Activated CD8-positive, alpha-beta T cell treated with anti-CD3 and anti-CD28 coated beads, Interleukin-2, amount 10 ng/mL, durations not matched to agents 7 days and 5 days (primary cell): ENCODE data around the gene CCNY. TPM values are rescaled to one million over a fixed set of nuclear protein-coding genes. Genes with fewer than 3 reads are reported as not detected.

Source experiments
- ATAC-seq: fragments of 150-1000 bp; cut with Tn5 transposase; one replicate; pipeline ENCODE4 v1.10.0; 2021; ENCODE audit warnings: moderate library complexity
- CTCF ChIA-PET: fragments of 350-600 bp; sonication (Branson Sonifier 250); formaldehyde crosslinking; loops from one replicate; lab custom pipeline; 2021; ENCODE audit warnings: antibody characterized with exemption; lab: Charles Lee
- POLR2A ChIA-PET: fragments of 350-600 bp; sonication (Branson Sonifier 250); formaldehyde crosslinking; loops from one replicate; lab custom pipeline; 2021; ENCODE audit warnings: antibody characterized with exemption; lab: Charles Lee
- DNase-seq: peaks from one replicate; pipeline ENCODE4 v3.0.0-alpha.2; 2020
- H3K27ac Mint-ChIP-seq: one replicate; pipeline ENCODE4 v1.8.0; 2021; ENCODE audit warnings: mild to moderate bottlenecking, mixed read lengths
- H3K27me3 Mint-ChIP-seq: one replicate; pipeline ENCODE4 v1.8.0; 2021; ENCODE audit warnings: low read depth, mixed read lengths
- H3K36me3 Mint-ChIP-seq: one replicate; pipeline ENCODE4 v1.8.0; 2021; ENCODE audit warnings: low read depth, mixed read lengths
- H3K4me1 Mint-ChIP-seq: one replicate; pipeline ENCODE4 v1.8.0; 2021; ENCODE audit warnings: low read depth, mixed read lengths
- H3K4me3 Mint-ChIP-seq: one replicate; pipeline ENCODE4 v1.8.0; 2021; ENCODE audit warnings: mild to moderate bottlenecking, mixed read lengths
- H3K9me3 Mint-ChIP-seq: one replicate; pipeline ENCODE4 v1.8.0; 2022; ENCODE audit warnings: mixed read lengths; ENCODE audit not compliant: insufficient read depth
- total RNA-seq, 2 experiments: library from RNA; stranded (reverse); gene quantifications; one replicate each; pipeline ENCODE4 v1.2.3, GENCODE V29; 2021

Gene CCNY
- total RNA-seq, 2 experiments from 2014 or later: 55.6 to 64.1 TPM

- DNase-seq (no peak), ATAC-seq (no peak)
- no peaks in the 10 kb centered on the region for H3K27me3 Mint-ChIP-seq
- no peaks in the 10 kb centered on the region for H3K4me1 Mint-ChIP-seq
- CTCF ChIA-PET: interaction anchor here (1.0 to 3.4 kb wide), 2 partner anchors 9 to 19 kb away, joined by 3 to 18 read pairs; no protein-coding TSS in a partner anchor
- POLR2A ChIA-PET: no interaction called here
- no peak overlapping the region for H3K4me3 Mint-ChIP-seq
- peaks cover 8% of the 10 kb centered on the region for H3K36me3 Mint-ChIP-seq
- H3K9me3 Mint-ChIP-seq: no peaks in the 10 kb centered on the region
- no peak overlapping the region for H3K27ac Mint-ChIP-seq
Observed at GRCh38 chr10:35554461-35555056, 218.2 kb downstream of the CCNY start.

- no peak overlapping the region for H3K27ac Mint-ChIP-seq
- CTCF ChIA-PET: no interaction called here
- DNase-seq (no peak), ATAC-seq (no peak)
- no peaks in the 10 kb centered on the region for H3K27me3 Mint-ChIP-seq
- POLR2A ChIA-PET: no interaction called here
- no peaks in the 10 kb centered on the region for H3K4me1 Mint-ChIP-seq
- no peak overlapping the region for H3K4me3 Mint-ChIP-seq
- no peaks in the 10 kb centered on the region for H3K9me3 Mint-ChIP-seq
- peaks cover 4% of the 10 kb centered on the region for H3K36me3 Mint-ChIP-seq
Observed at GRCh38 chr10:35555962-35556930, 219.9 kb downstream of the CCNY start.

- H3K27me3 Mint-ChIP-seq: no peaks in the 10 kb centered on the region
- H3K4me1 Mint-ChIP-seq: peaks cover 2% of the 10 kb centered on the region
- no peak overlapping the region for H3K4me3 Mint-ChIP-seq
- ChIA-PET CTCF (no interaction called here), POLR2A (no interaction called here)
- no peaks in the 10 kb centered on the region for H3K9me3 Mint-ChIP-seq
- ATAC-seq (no peak), DNase-seq (no peak)
- H3K27ac Mint-ChIP-seq: no peak overlapping the region
- no peaks in the 10 kb centered on the region for H3K36me3 Mint-ChIP-seq
Observed at GRCh38 chr10:35558276-35558675, 222.0 kb downstream of the CCNY start.

GRCh38 chr10:35559416-35559815 lies 223.1 kb downstream of the CCNY start:
- H3K4me1 Mint-ChIP-seq: peaks cover 8% of the 10 kb centered on the region
- no peak overlapping the region for H3K4me3 Mint-ChIP-seq
- ATAC-seq (no peak), DNase-seq (no peak)
- H3K36me3 Mint-ChIP-seq: peaks cover 2% of the 10 kb centered on the region
- no peaks in the 10 kb centered on the region for H3K27me3 Mint-ChIP-seq
- CTCF ChIA-PET: no interaction called here
- H3K9me3 Mint-ChIP-seq: no peaks in the 10 kb centered on the region
- POLR2A ChIA-PET: no interaction called here
- no peak overlapping the region for H3K27ac Mint-ChIP-seq

GRCh38 chr10:35561715-35562114 lies 225.4 kb downstream of the CCNY start:
- DNase-seq (no peak), ATAC-seq (no peak)
- H3K27ac Mint-ChIP-seq: no peak overlapping the region
- no peaks in the 10 kb centered on the region for H3K9me3 Mint-ChIP-seq
- peaks cover 14% of the 10 kb centered on the region for H3K4me1 Mint-ChIP-seq
- no peaks in the 10 kb centered on the region for H3K27me3 Mint-ChIP-seq
- peaks cover 9% of the 10 kb centered on the region for H3K36me3 Mint-ChIP-seq
- no peak overlapping the region for H3K4me3 Mint-ChIP-seq
- ChIA-PET CTCF (interaction anchor here (0.7 to 1.4 kb wide), 3 partner anchors 9 to 29 kb away, joined by 3 to 4 read pairs (median 3); no protein-coding TSS in a partner anchor), POLR2A (no interaction called here)

- Mint-ChIP-seq H3K4me3 (no peak overlapping the region), H3K36me3 (peaks cover 9% of the 10 kb centered on the region), H3K4me1 (peaks cover 14% of the 10 kb centered on the region), H3K27ac (no peak overlapping the region), H3K27me3 (no peaks in the 10 kb centered on the region), H3K9me3 (no peaks in the 10 kb centered on the region)
- DNase-seq (no peak), ATAC-seq (no peak)
- CTCF ChIA-PET: interaction anchor here (0.7 to 2.2 kb wide), 20 partner anchors 9 to 443 kb away, joined by 3 to 18 read pairs (median 4); no protein-coding TSS in a partner anchor
- POLR2A ChIA-PET: no interaction called here
Observed at GRCh38 chr10:35562427-35562826, 226.1 kb downstream of the CCNY start.

GRCh38 chr10:35563261-35563891 lies 227.1 kb downstream of the CCNY start:
- no peak overlapping the region for H3K4me3 Mint-ChIP-seq
- H3K36me3 Mint-ChIP-seq: peaks cover 9% of the 10 kb centered on the region
- ChIA-PET CTCF (interaction anchor here (0.7 to 2.2 kb wide), 27 partner anchors 10 to 444 kb away, joined by 3 to 18 read pairs (median 4); no protein-coding TSS in a partner anchor), POLR2A (no interaction called here)
- no peaks in the 10 kb centered on the region for H3K27me3 Mint-ChIP-seq
- H3K9me3 Mint-ChIP-seq: no peaks in the 10 kb centered on the region
- no peak overlapping the region for H3K27ac Mint-ChIP-seq
- H3K4me1 Mint-ChIP-seq: peaks cover 14% of the 10 kb centered on the region
- ATAC-seq (peak; percentile 65), DNase-seq (peak; percentile 56)

GRCh38 chr10:35564341-35564968 lies 228.1 kb downstream of the CCNY start:
- POLR2A ChIA-PET: interaction anchor here (0.6 kb wide), 1 partner anchor 447 kb away, joined by 3 read pairs; no protein-coding TSS in a partner anchor
- peak overlapping the region; percentile 78 for H3K27ac Mint-ChIP-seq

GRCh38 chr10:35565602-35566081 lies 229.3 kb downstream of the CCNY start:
- DNase-seq (no peak), ATAC-seq (no peak)
- H3K27ac Mint-ChIP-seq: peak overlapping the region; percentile 9
- peaks cover 20% of the 10 kb centered on the region for H3K36me3 Mint-ChIP-seq
- H3K27me3 Mint-ChIP-seq: no peaks in the 10 kb centered on the region
- POLR2A ChIA-PET: no interaction called here
- H3K9me3 Mint-ChIP-seq: no peaks in the 10 kb centered on the region
- CTCF ChIA-PET: interaction anchor here (0.8 kb wide), 1 partner anchor 10 kb away, joined by 3 read pairs; no protein-coding TSS in a partner anchor
- H3K4me3 Mint-ChIP-seq: no peak overlapping the region
- peaks cover 14% of the 10 kb centered on the region for H3K4me1 Mint-ChIP-seq

More at GRCh38 chr10:35564341-35564968, 228.1 kb downstream of the CCNY start:
- ATAC-seq (peak; percentile 35), DNase-seq (peak; percentile 31)
- H3K36me3 Mint-ChIP-seq: peaks cover 15% of the 10 kb centered on the region
- no peak overlapping the region for H3K4me3 Mint-ChIP-seq
- no peaks in the 10 kb centered on the region for H3K27me3 Mint-ChIP-seq
- CTCF ChIA-PET: interaction anchor here (0.6 to 2.2 kb wide), 6 partner anchors 11 to 520 kb away, joined by 3 to 18 read pairs (median 4); no protein-coding TSS in a partner anchor
- H3K9me3 Mint-ChIP-seq: no peaks in the 10 kb centered on the region
- H3K4me1 Mint-ChIP-seq: peaks cover 14% of the 10 kb centered on the region

GRCh38 chr10:35567951-35568350 lies 231.6 kb downstream of the CCNY start:
- H3K9me3 Mint-ChIP-seq: no peaks in the 10 kb centered on the region
- peaks cover 12% of the 10 kb centered on the region for H3K4me1 Mint-ChIP-seq
- no peak for DNase-seq
- POLR2A ChIA-PET: no interaction called here
- ATAC-seq: no peak
- H3K27me3 Mint-ChIP-seq: no peaks in the 10 kb centered on the region
- H3K27ac Mint-ChIP-seq: no peak overlapping the region
- peaks cover 28% of the 10 kb centered on the region for H3K36me3 Mint-ChIP-seq
- CTCF ChIA-PET: no interaction called here
- H3K4me3 Mint-ChIP-seq: no peak overlapping the region

GRCh38 chr10:35568483-35569015 lies 232.2 kb downstream of the CCNY start:
- ChIA-PET POLR2A (no interaction called here), CTCF (no interaction called here)
- no peak overlapping the region for H3K4me3 Mint-ChIP-seq
- H3K36me3 Mint-ChIP-seq: peaks cover 28% of the 10 kb centered on the region
- peaks cover 11% of the 10 kb centered on the region for H3K4me1 Mint-ChIP-seq
- DNase-seq (no peak), ATAC-seq (no peak)
- no peaks in the 10 kb centered on the region for H3K9me3 Mint-ChIP-seq
- H3K27ac Mint-ChIP-seq: no peak overlapping the region
- no peaks in the 10 kb centered on the region for H3K27me3 Mint-ChIP-seq
